ENCODE results near the gene ZBTB47. TPM values are rescaled to one million over a fixed set of nuclear protein-coding genes. Genes with fewer than 3 reads are reported as not detected.
A peak's percentile ranks its signal among the peaks of the same experiment; 100 is the strongest.

The ZBTB47 gene
- total and polyA plus RNA-seq, 10 donors, result 2.1 to 22.2 (median 14.4) TPM

GRCh38 chr3:42632146-42632545, 21.4 kb upstream of the ZBTB47 start:
- H3K4me1 ChIP-seq, result peaks cover 0 to under 1% (median 0%) of the 10 kb centered on the region in 6 donors
- peaks cover 0 to 99% (median 82%) of the 10 kb centered on the region in 6 donors for H3K36me3 ChIP-seq
- no peak overlapping the region for H3K4me3 ChIP-seq
- no peak for DNase-seq
- no peaks in the 10 kb centered on the region for H3K9me3 ChIP-seq
- no peaks in the 10 kb centered on the region for H3K27me3 ChIP-seq (replicated peaks in 1 of 7)
- TF ChIP-seq POLR2A (IDR thresholded peaks at IDR 0.05) (no peak), POLR2AphosphoS5 (IDR thresholded peaks at IDR 0.05) (no peak)
- TF ChIP-seq, protein P1, sequence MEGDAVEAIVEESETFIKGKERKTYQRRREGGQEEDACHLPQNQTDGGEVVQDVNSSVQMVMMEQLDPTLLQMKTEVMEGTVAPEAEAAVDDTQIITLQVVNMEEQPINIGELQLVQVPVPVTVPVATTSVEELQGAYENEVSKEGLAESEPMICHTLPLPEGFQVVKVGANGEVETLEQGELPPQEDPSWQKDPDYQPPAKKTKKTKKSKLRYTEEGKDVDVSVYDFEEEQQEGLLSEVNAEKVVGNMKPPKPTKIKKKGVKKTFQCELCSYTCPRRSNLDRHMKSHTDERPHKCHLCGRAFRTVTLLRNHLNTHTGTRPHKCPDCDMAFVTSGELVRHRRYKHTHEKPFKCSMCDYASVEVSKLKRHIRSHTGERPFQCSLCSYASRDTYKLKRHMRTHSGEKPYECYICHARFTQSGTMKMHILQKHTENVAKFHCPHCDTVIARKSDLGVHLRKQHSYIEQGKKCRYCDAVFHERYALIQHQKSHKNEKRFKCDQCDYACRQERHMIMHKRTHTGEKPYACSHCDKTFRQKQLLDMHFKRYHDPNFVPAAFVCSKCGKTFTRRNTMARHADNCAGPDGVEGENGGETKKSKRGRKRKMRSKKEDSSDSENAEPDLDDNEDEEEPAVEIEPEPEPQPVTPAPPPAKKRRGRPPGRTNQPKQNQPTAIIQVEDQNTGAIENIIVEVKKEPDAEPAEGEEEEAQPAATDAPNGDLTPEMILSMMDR (IDR thresholded peaks at IDR 0.05 in 8 of 11, conservative IDR thresholded peaks at IDR 0.05 in 3 of 11), result no peak
- WGBS, 5 donors, result 67 to 87% (median 74%) methylated on average over 1 of the region's 1 CpG
- intact Hi-C loops (cut with DNase I; ENCODE audit: low total_unique reads), result no loop called here
- no peak overlapping the region for H3K27ac ChIP-seq

- H3K4me3 ChIP-seq, result no peak overlapping the region
- peaks cover 0 to 99% (median 90%) of the 10 kb centered on the region in 6 donors for H3K36me3 ChIP-seq
- no peaks in the 10 kb centered on the region for H3K9me3 ChIP-seq
- TF ChIP-seq, protein P1 (IDR thresholded peaks at IDR 0.05 in 8 of 11, conservative IDR thresholded peaks at IDR 0.05 in 3 of 11), result no peak
- no peak for TF ChIP-seq POLR2AphosphoS5 (IDR thresholded peaks at IDR 0.05)
- no peak for TF ChIP-seq POLR2A (IDR thresholded peaks at IDR 0.05)
- no peak overlapping the region for H3K27ac ChIP-seq
- no peaks in the 10 kb centered on the region for H3K27me3 ChIP-seq (replicated peaks in 1 of 7)
- peaks cover 0 to 14% (median 8%) of the 10 kb centered on the region in 6 donors for H3K4me1 ChIP-seq
- WGBS, 5 donors, result 90 to 97% (median 96%) methylated on average over 6 of the region's 6 CpGs
- DNase-seq, result no peak
- intact Hi-C loops (cut with DNase I; ENCODE audit: low total_unique reads), result no loop called here
These were observed 20.0 kb upstream of the ZBTB47 start for GRCh38 chr3:42633544-42633943.

GRCh38 chr3:42635111-42635510, 18.4 kb upstream of the ZBTB47 start:
- H3K4me3 ChIP-seq, result no peak overlapping the region
- peaks cover 0 to 100% (median 92%) of the 10 kb centered on the region in 6 donors for H3K36me3 ChIP-seq
- H3K4me1 ChIP-seq, result peaks cover 0 to 30% (median 21%) of the 10 kb centered on the region in 6 donors
- no peaks in the 10 kb centered on the region for H3K9me3 ChIP-seq
- intact Hi-C loops (cut with DNase I; ENCODE audit: low total_unique reads), result no loop called here
- H3K27me3 ChIP-seq (replicated peaks in 1 of 7), result no peaks in the 10 kb centered on the region
- TF ChIP-seq POLR2AphosphoS5 (IDR thresholded peaks at IDR 0.05), result no peak
- TF ChIP-seq, protein P1 (IDR thresholded peaks at IDR 0.05 in 8 of 11, conservative IDR thresholded peaks at IDR 0.05 in 3 of 11), result peak in 2 of 11 experiments; percentile 6 to 20
- 75 to 84% (median 77%) methylated on average over 2 of the region's 2 CpGs for WGBS, 5 donors
- DNase-seq, result no peak
- H3K27ac ChIP-seq, result no peak overlapping the region

GRCh38 chr3:42637001-42637400, 16.5 kb upstream of the ZBTB47 start:
- peaks cover 0 to 40% (median 22%) of the 10 kb centered on the region in 6 donors for H3K4me1 ChIP-seq
- no peak overlapping the region for H3K27ac ChIP-seq
- 91 to 96% (median 95%) methylated on average over 6 of the region's 6 CpGs for WGBS, 5 donors
- no peak for DNase-seq
- H3K36me3 ChIP-seq, result peaks cover 0 to 100% (median 86%) of the 10 kb centered on the region in 6 donors
- no peaks in the 10 kb centered on the region for H3K27me3 ChIP-seq (replicated peaks in 1 of 7)
- intact Hi-C loops (cut with DNase I; ENCODE audit: low total_unique reads), result no loop called here
- no peak for TF ChIP-seq POLR2A (IDR thresholded peaks at IDR 0.05)
- TF ChIP-seq, protein P1 (IDR thresholded peaks at IDR 0.05 in 8 of 11, conservative IDR thresholded peaks at IDR 0.05 in 3 of 11), result no peak
- TF ChIP-seq POLR2AphosphoS5 (IDR thresholded peaks at IDR 0.05), result no peak
- no peak overlapping the region for H3K4me3 ChIP-seq
- H3K9me3 ChIP-seq, result no peaks in the 10 kb centered on the region

Data from spleen (tissue), 11 donors.